ENCODE data around the gene SCT.

Gene SCT

GRCh38 chr11:665704-666281 lies 38.8 kb upstream of the SCT start:
- Histone ChIP-seq H3K4me2 (ENCODE audit: low read length) (no peak overlapping the region), H3K9ac (ENCODE audit: low read length) (no peak overlapping the region), H3F3A (ENCODE audit: insufficient read depth, low read length) (no peaks in the 10 kb centered on the region), H3K9me2 (ENCODE audit: low read depth, low read length) (no peaks in the 10 kb centered on the region), H2AFZ (ENCODE audit: low read length) (no peak overlapping the region), H4K20me1 (ENCODE audit: insufficient read depth, low read length) (no peaks in the 10 kb centered on the region), H3K79me2 (ENCODE audit: insufficient read depth, low read length) (no peaks in the 10 kb centered on the region), H3K27ac (ENCODE audit: low read depth, low read length, poor library complexity, severe bottlenecking) (no peak overlapping the region), H3K4me3 (ENCODE audit: low read depth, low read length, poor library complexity, severe bottlenecking) (no peak overlapping the region), H3K9me3 (ENCODE audit: low read length) (no peaks in the 10 kb centered on the region), H3K4me1 (ENCODE audit: insufficient read depth, low read length, severe bottlenecking) (no peaks in the 10 kb centered on the region), H3K36me3 (ENCODE audit: insufficient read depth, low read length) (peaks cover 18% of the 10 kb centered on the region), H3K27me3 (ENCODE audit: insufficient read depth, low read length) (no peaks in the 10 kb centered on the region)
- TF ChIP-seq EZH2 (IDR thresholded peaks at IDR 0.05; ENCODE audit: borderline replicate concordance, low read length) (no peak), CTCF (IDR thresholded peaks at IDR 0.05; ENCODE audit: low read length) (no peak)

- Histone ChIP-seq H3K27me3 (ENCODE audit: insufficient read depth, low read length) (no peaks in the 10 kb centered on the region), H3K4me1 (ENCODE audit: insufficient read depth, low read length, severe bottlenecking) (peaks cover 6% of the 10 kb centered on the region), H3K4me2 (ENCODE audit: low read length) (no peak overlapping the region), H3K79me2 (ENCODE audit: insufficient read depth, low read length) (no peaks in the 10 kb centered on the region), H2AFZ (ENCODE audit: low read length) (no peak overlapping the region), H3K36me3 (ENCODE audit: insufficient read depth, low read length) (peaks cover 18% of the 10 kb centered on the region), H4K20me1 (ENCODE audit: insufficient read depth, low read length) (no peaks in the 10 kb centered on the region), H3F3A (ENCODE audit: insufficient read depth, low read length) (no peaks in the 10 kb centered on the region), H3K9me2 (ENCODE audit: low read depth, low read length) (no peaks in the 10 kb centered on the region), H3K9me3 (ENCODE audit: low read length) (no peaks in the 10 kb centered on the region), H3K27ac (ENCODE audit: low read depth, low read length, poor library complexity, severe bottlenecking) (no peak overlapping the region), H3K9ac (ENCODE audit: low read length) (no peak overlapping the region), H3K4me3 (ENCODE audit: low read depth, low read length, poor library complexity, severe bottlenecking) (no peak overlapping the region)
- TF ChIP-seq EZH2 (IDR thresholded peaks at IDR 0.05; ENCODE audit: borderline replicate concordance, low read length) = no peak
- TF ChIP-seq CTCF (IDR thresholded peaks at IDR 0.05; ENCODE audit: low read length) = no peak
Observed at GRCh38 chr11:665062-665703, 38.2 kb upstream of the SCT start.

- no peak overlapping the region for H3K4me2 ChIP-seq (ENCODE audit: low read length)
- H3K9me2 ChIP-seq (ENCODE audit: low read depth, low read length) = no peaks in the 10 kb centered on the region
- TF ChIP-seq CTCF (IDR thresholded peaks at IDR 0.05; ENCODE audit: low read length) (peak; percentile 84), EZH2 (IDR thresholded peaks at IDR 0.05; ENCODE audit: borderline replicate concordance, low read length) (no peak)
- no peak overlapping the region for H2AFZ ChIP-seq (ENCODE audit: low read length)
- H3K9me3 ChIP-seq (ENCODE audit: low read length) = no peaks in the 10 kb centered on the region
- no peak overlapping the region for H3K9ac ChIP-seq (ENCODE audit: low read length)
- no peaks in the 10 kb centered on the region for H3K79me2 ChIP-seq (ENCODE audit: insufficient read depth, low read length)
- H3K27me3 ChIP-seq (ENCODE audit: insufficient read depth, low read length) = no peaks in the 10 kb centered on the region
- no peak overlapping the region for H3K27ac ChIP-seq (ENCODE audit: low read depth, low read length, poor library complexity, severe bottlenecking)
- H3K36me3 ChIP-seq (ENCODE audit: insufficient read depth, low read length) = peaks cover 18% of the 10 kb centered on the region
- no peak overlapping the region for H3K4me3 ChIP-seq (ENCODE audit: low read depth, low read length, poor library complexity, severe bottlenecking)
- H4K20me1 ChIP-seq (ENCODE audit: insufficient read depth, low read length) = no peaks in the 10 kb centered on the region
- H3F3A ChIP-seq (ENCODE audit: insufficient read depth, low read length) = no peaks in the 10 kb centered on the region
- H3K4me1 ChIP-seq (ENCODE audit: insufficient read depth, low read length, severe bottlenecking) = peaks cover 13% of the 10 kb centered on the region
Observed at GRCh38 chr11:662689-663274, 35.8 kb upstream of the SCT start.

Measured in OCI-LY1 (cell line).